Stimulated activated CD8-positive, alpha-beta memory T cell treated with anti-CD3 and anti-CD28 coated beads, Interleukin-12 subunit alpha, Interleukin-12 subunit beta, amount 100 ng/mL, for 24 hours (primary cell): Measurements from ENCODE around the gene PRSS48.
"Not testable (repeated sequence)": the region's sequence is repeated elsewhere in the genome, so short reads cannot be mapped to it uniquely, and the experiment has no call there.

Source experiments
- DNase-seq: peaks from one replicate; pipeline ENCODE4 v3.0.0-alpha.2; 2020; ENCODE audit errors: extremely low read depth

PRSS48 gene

DNA sequence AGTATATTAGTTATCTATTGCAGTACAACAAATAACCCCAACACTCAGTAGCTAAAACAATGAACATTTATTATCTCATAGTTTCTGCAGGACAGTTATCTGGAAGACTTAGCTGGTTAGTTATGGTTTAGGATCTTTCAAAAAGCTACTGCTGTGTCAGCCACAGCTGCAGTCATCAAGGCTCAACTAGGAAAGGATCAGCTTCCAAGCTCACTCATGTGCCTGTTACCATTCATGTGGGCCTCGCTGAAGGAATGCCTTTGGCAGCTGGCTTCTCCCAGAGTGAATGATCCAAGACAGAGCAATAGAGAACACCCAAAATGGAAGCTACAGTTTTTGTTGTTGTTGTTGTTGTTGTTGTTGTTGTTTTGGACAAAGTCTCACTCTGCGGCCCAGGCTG is 13.5 kb upstream of the PRSS48 start:
- no peak for DNase-seq

DNA sequence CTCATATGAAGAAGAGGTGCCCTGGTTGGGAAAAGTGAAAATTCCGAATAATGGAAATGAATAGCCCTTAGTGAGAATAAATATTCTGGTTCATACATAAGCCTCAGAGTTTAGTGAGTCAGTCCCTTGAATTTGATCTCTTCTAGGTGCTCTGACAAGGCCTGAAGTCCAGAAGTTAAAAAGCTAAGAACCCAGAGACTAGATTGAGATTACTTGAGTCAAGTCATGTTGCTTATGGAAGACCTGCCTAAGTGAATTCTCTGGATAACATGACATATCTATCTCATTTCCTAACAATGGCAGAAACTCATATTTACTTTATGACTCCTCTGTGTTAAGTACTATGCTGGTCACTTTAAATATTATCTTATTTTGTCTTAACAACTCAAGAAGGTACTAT is 10.5 kb upstream of the PRSS48 start:
- DNase-seq = no peak

DNA sequence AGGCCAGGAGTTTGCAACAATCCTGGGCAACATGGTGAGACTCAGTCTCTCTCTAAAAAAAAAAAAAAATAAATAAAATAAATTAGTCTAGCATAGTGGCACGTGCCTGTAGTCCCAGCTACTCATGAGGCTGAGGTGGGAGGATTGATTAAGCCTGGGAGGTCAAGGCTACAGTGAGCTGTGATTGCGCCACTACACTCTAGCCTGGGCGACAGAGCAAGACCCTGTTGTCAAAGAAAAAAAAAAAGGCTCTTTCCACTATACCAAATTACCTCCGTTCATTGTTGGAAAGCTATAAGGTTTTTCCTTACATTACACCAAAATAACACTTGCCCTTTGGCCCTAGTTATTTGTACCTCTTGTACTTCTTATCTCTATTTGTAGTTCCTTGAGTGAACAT is 9.9 kb upstream of the PRSS48 start:
- no peak for DNase-seq

- DNase-seq = no peak
Observed at GRCh38 chr4:151267822-151268535, 9.0 kb upstream of the PRSS48 start.

GRCh38 chr4:151268905-151269304 is 8.1 kb upstream of the PRSS48 start:
- DNase-seq = not testable (repeated sequence)

DNA sequence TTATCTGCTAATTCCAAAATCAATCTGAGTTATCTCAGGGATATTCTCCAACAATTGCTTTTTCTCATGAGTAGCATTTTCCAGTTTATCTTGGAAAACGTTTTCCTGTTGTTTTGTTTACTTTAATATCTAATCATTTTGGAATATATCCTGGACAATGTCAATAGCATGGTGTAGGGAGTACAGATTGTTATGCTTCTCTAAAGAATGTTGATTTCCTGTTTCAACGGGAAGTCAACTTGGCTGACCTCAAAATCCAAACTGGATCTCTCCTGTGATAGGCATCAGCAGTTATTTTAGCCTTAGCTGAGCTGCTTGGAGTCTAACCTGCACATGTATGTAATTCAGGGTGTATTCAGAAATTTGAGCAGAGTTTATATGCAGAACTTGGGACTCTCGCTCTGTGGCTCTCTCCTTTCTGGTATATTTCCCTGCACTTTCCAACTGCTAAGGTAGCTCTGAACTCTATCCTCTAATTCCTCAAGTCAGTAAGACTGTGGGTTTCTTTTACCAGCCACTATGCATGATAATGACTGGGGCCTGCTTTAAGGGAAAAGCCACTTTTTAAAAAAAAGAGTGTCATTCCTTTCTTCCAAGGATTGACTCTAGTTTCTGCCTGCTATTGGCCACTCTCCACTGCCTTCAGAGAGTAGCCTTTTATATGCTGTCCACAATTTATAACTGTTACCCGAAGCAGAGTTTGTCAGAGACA is 7.7 kb downstream of the PRSS48 start:
- DNase-seq = no peak

DNA sequence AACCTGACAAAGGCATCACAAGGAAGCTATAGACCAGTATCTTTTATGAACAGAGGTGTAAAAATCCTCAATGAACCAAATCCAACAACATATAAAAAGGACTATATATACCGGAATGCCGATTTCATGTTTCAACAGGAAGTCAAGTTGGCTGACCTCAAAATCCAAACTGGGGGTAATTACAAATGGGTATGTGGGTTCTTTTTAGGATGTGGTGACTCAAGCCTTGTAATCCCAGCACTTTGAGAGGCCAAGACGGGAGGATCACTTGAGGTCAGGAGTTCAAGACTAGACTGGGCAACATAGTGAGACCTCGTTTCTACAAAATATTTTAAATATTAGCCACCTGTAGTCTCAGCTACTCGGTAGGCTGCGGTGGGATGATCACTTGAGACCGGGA is 10.4 kb downstream of the PRSS48 start:
- no peak for DNase-seq

DNA sequence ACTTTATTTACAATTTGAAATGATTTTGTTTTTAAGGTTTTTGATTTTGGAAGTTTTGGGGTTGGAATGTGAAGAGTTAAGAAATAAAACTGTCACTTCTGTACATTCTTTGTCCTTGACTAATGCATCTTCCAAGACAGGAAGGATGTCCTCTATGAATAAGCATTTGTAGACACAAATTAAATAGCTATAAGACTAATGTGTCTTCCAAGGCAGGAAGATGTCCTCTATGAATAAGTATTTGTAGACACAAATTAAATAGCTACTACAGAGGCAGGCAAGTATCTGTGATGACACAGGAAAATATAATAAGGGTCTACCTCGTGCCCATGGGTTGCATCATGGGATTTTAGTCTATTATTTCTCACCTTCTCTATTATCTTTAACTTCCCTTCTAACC is 14.5 kb downstream of the PRSS48 start:
- DNase-seq = no peak

- DNase-seq = no peak
Observed at GRCh38 chr4:151292038-151292437, 15.1 kb downstream of the PRSS48 start.

DNA sequence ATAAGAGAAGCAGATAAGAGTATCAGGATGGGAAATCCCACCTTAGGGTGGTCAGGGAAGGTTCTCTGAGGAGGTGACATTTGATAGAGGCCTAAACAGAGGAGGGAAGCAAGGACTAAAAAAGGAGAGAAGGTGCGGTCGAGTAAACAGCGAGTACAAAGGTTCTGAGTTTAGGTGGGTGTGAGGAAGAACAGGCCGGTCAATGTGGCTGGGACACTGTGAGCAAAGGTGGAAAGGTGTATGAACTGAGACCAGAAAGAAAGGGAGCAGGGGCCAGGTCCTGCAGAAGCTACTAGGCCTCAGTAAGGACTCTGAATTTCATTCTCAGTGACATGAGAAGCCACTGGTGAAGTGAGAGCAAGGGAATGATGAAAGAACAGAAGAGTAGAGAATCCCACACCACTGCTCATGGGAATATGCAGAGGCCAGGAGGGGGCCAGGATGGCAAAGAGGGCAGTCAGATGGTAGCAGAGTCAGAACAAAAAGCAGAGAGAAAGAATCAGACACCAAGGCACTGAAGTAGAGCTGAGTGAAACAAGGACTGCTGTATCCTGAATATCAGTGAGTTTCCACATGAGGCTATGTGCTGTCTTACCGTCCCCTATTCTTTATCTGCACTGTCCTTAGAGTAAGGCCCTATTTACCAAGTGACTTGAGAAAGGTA is 18.0 kb downstream of the PRSS48 start:
- DNase-seq = no peak

DNA sequence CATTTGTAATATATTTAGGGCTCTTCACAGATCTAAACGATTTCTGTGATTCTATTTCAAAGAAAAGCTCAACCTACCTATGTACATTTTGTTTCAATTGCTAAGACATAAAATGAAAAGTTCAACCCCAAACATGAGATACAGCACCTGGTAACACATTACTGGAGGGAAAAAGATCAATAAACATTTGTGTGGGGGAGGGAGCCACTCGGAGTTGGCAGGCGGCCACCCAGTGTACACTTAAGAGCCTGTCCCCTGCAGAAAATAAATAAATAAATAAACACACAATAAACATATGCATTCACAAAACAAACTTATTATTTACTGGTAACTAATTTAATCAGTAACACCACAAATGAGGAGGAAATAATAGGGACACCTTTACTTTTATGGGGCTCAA is 19.3 kb downstream of the PRSS48 start:
- no peak for DNase-seq

DNA sequence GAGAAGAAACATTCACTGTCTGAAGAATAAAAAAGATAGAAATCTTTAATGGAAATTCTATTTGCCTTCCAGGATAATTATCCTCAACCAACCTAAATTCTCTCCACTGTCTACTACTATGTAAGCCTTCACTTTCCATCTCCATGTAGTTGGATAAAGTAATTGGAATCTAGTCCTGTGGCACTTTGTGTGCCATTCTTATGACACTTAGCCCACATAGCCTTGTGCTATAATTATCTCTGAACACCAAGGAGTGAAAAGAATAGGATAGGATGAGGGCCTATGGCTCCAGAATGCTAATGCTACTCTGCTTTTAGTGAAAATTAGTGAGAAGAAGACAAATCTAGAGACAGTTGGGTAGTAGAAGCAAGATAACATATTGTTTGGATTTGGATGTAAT is 20.2 kb downstream of the PRSS48 start:
- no peak for DNase-seq

- DNase-seq = no peak
Observed at GRCh38 chr4:151302432-151302831, 25.5 kb downstream of the PRSS48 start.

DNA sequence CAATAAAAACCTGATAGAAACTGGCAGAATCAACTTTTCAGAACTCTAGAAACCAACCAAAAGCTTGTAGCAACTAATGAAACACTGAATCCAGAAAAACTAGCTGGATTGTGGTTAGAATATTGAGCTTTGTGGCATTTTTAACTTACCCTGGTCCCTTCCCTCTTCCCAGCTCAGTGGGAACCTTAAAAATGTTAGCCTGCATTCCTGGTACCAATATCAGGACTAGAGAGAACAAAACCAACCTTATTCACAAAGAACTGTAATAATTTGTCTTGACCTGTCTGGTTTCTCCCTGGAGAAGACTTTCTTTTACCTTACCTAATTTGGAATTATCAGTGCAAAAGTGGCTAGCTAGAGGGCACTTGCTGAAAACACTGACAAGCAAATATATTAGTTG is 27.3 kb downstream of the PRSS48 start:
- no peak for DNase-seq

- DNase-seq = no peak
Observed at GRCh38 chr4:151304755-151305154, 27.8 kb downstream of the PRSS48 start.

DNA sequence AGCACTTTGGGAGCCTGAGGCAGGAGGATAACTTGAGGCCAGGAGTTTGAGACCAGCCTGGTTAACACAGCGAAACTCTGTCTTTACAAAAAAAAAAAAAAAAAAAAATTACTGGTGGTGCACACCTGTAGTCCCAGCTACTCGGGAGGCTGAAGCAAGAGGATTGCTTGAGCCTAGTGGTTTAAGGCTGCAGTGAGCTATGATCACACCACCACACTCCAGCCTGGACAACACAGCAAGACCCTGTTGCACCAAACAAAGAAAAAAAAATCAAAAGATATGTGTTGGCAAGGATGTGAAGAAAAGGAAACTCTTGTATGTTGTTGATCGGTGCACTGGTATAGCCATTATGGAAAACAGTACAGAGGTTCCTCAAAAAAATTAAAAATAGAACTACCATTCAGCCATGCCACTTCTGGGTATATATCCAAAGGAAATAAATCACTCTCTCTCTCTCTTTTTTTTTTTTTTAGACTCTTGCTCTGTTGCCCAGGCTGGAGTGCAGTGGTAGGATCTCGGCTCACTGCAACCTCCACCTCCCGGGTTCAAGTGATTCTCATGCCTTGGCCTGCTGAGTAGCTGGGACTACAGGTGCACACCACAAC is 33.3 kb downstream of the PRSS48 start:
- no peak for DNase-seq

DNA sequence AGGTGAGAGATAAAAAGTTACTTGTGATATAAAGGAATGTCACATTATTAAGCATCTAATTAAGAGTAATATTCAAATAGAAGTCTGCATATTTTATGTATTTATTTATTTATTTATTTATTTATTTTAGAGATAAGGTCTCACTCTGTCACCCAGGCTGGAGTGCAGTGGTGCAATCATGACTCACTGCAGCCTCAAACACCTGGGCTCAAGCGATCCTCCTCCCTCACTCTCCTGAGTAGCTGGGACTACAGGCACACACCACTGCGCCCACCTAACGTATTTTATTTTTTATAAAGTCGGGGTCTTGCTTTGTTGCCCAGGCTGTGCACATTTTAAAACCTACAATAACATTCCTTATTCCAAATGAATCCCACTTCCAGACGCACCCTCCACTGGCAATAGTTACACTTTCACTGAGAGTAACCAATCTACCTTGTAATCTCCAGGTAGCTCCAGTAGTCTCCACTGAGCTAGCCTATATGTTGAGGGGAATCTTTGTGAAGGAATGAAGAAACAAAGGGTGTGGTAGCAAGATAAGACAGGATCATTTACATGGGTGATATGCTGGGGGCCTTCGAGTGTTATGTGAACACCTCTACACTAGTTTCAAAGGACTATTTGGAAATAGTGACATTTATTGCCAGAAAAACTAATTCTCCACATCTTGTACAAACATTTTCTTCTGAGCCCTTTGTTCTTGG is 36.5 kb downstream of the PRSS48 start:
- no peak for DNase-seq

GRCh38 chr4:151314010-151314355 is 37.0 kb downstream of the PRSS48 start:
- no peak for DNase-seq

DNA sequence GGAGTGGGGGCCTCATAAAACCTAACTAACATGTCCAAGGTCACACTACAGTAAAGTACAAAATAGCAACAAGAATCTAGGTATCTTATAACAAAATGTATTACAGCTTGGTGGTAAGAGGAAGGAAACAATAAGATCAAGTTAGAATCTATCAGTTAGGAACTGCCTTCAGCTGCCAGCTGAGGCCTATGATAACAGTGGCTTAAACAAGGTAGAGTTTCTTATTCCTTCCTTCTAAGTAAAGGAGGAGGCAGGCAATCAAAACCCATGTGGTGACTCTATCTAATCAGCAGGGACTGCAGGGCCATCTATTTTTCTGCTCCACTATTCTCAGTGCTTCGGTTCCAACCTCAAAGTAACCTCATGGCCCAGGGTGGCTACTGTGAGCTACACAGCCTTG is 37.5 kb downstream of the PRSS48 start:
- no peak for DNase-seq

GRCh38 chr4:151315212-151315886 is 38.4 kb downstream of the PRSS48 start:
- no peak for DNase-seq

- DNase-seq = no peak
Observed at GRCh38 chr4:151316645-151317044, 39.7 kb downstream of the PRSS48 start.
